ENCODE results near the gene ADGRL2. TPM values are rescaled to one million over a fixed set of nuclear protein-coding genes. Genes with fewer than 3 reads are reported as not detected.
"Not testable (repeated sequence)": the region's sequence is repeated elsewhere in the genome, so short reads cannot be mapped to it uniquely, and the experiment has no call there.

The ADGRL2 gene
- polyA plus RNA-seq, 3 donors from 2014 or later, result not detected

- Mint-ChIP-seq H3K9me3 (peaks cover 5 to 42% (median 12%) of the 10 kb centered on the region in 6 donors), H3K36me3 (no peaks in the 10 kb centered on the region), H3K4me3 (no peak overlapping the region), H3K4me1 (no peaks in the 10 kb centered on the region), H3K27ac (no peak overlapping the region), H3K27me3 (ENCODE audit: low read depth in 3 of 3) (no peaks in the 10 kb centered on the region)
- DNase-seq, result no peak
Observed at GRCh38 chr1:81876901-81877733, 76.4 kb downstream of the ADGRL2 start.

- no peak overlapping the region for H3K27ac Mint-ChIP-seq
Observed at GRCh38 chr1:81877940-81878339, 77.2 kb downstream of the ADGRL2 start.

GRCh38 chr1:81878538-81878937, 77.8 kb downstream of the ADGRL2 start:
- H3K9me3 Mint-ChIP-seq, result peaks cover 5 to 40% (median 12%) of the 10 kb centered on the region in 6 donors
- no peak overlapping the region for H3K27ac Mint-ChIP-seq
- H3K36me3 Mint-ChIP-seq, result no peaks in the 10 kb centered on the region
- H3K4me3 Mint-ChIP-seq, result no peak overlapping the region
- no peak for DNase-seq
- no peaks in the 10 kb centered on the region for H3K4me1 Mint-ChIP-seq
- peaks cover 0 to 1% (median 0%) of the 10 kb centered on the region in 3 donors for H3K27me3 Mint-ChIP-seq (ENCODE audit: low read depth in 3 of 3)

More at GRCh38 chr1:81877940-81878339, 77.2 kb downstream of the ADGRL2 start:
- H3K36me3 Mint-ChIP-seq, result no peaks in the 10 kb centered on the region
- no peaks in the 10 kb centered on the region for H3K27me3 Mint-ChIP-seq (ENCODE audit: low read depth in 3 of 3)
- H3K4me1 Mint-ChIP-seq, result no peaks in the 10 kb centered on the region
- no peak overlapping the region for H3K4me3 Mint-ChIP-seq
- no peak for DNase-seq
- H3K9me3 Mint-ChIP-seq, result peaks cover 5 to 40% (median 13%) of the 10 kb centered on the region in 6 donors

- no peak for DNase-seq
- Mint-ChIP-seq H3K27ac (no peak overlapping the region), H3K9me3 (peaks cover 4 to 45% (median 16%) of the 10 kb centered on the region in 6 donors), H3K27me3 (ENCODE audit: low read depth in 3 of 3) (peaks cover 0 to 2% (median 0%) of the 10 kb centered on the region in 3 donors), H3K36me3 (no peaks in the 10 kb centered on the region), H3K4me1 (no peaks in the 10 kb centered on the region), H3K4me3 (no peak overlapping the region)
Observed at GRCh38 chr1:81880781-81881180, 80.0 kb downstream of the ADGRL2 start.

- no peak overlapping the region for H3K4me3 Mint-ChIP-seq
- peaks cover 2 to 43% (median 23%) of the 10 kb centered on the region in 6 donors for H3K9me3 Mint-ChIP-seq
- H3K36me3 Mint-ChIP-seq, result no peaks in the 10 kb centered on the region
- H3K4me1 Mint-ChIP-seq, result no peaks in the 10 kb centered on the region
- no peak for DNase-seq
- peaks cover 0 to 2% (median 0%) of the 10 kb centered on the region in 3 donors for H3K27me3 Mint-ChIP-seq (ENCODE audit: low read depth in 3 of 3)
- no peak overlapping the region for H3K27ac Mint-ChIP-seq
Observed at GRCh38 chr1:81885291-81885690, 84.6 kb downstream of the ADGRL2 start.

- not testable (repeated sequence) for DNase-seq; H3K4me1 Mint-ChIP-seq; H3K27ac Mint-ChIP-seq; H3K27me3 Mint-ChIP-seq (ENCODE audit: low read depth in 3 of 3); H3K4me3 Mint-ChIP-seq; H3K36me3 Mint-ChIP-seq
- peaks cover 4 to 43% (median 22%) of the 10 kb centered on the region in 6 donors for H3K9me3 Mint-ChIP-seq
Observed at GRCh38 chr1:81886292-81886691, 85.6 kb downstream of the ADGRL2 start.

- Mint-ChIP-seq H3K4me1 (no peaks in the 10 kb centered on the region), H3K9me3 (peaks cover 4 to 40% (median 25%) of the 10 kb centered on the region in 6 donors), H3K4me3 (no peak overlapping the region), H3K27ac (no peak overlapping the region), H3K27me3 (ENCODE audit: low read depth in 3 of 3) (peaks cover 0 to 2% (median 0%) of the 10 kb centered on the region in 3 donors), H3K36me3 (no peaks in the 10 kb centered on the region)
- no peak for DNase-seq
Observed at GRCh38 chr1:81887421-81888144, 86.8 kb downstream of the ADGRL2 start.

- no peak for DNase-seq
- Mint-ChIP-seq H3K27ac (no peak overlapping the region), H3K4me1 (no peaks in the 10 kb centered on the region), H3K36me3 (no peaks in the 10 kb centered on the region), H3K4me3 (no peak overlapping the region), H3K9me3 (peaks cover 4 to 35% (median 23%) of the 10 kb centered on the region in 6 donors), H3K27me3 (ENCODE audit: low read depth in 3 of 3) (no peaks in the 10 kb centered on the region)
Observed at GRCh38 chr1:81889166-81889565, 88.4 kb downstream of the ADGRL2 start.

- H3K4me3 Mint-ChIP-seq, result no peak overlapping the region
- no peaks in the 10 kb centered on the region for H3K27me3 Mint-ChIP-seq (ENCODE audit: low read depth in 3 of 3)
- no peak for DNase-seq
- H3K4me1 Mint-ChIP-seq, result no peaks in the 10 kb centered on the region
- H3K36me3 Mint-ChIP-seq, result no peaks in the 10 kb centered on the region
- no peak overlapping the region for H3K27ac Mint-ChIP-seq
- peaks cover 3 to 28% (median 16%) of the 10 kb centered on the region in 6 donors for H3K9me3 Mint-ChIP-seq
Observed at GRCh38 chr1:81894867-81895266, 94.1 kb downstream of the ADGRL2 start.

GRCh38 chr1:81899214-81899821, 98.6 kb downstream of the ADGRL2 start:
- Mint-ChIP-seq H3K9me3 (peaks cover 0 to 42% (median 17%) of the 10 kb centered on the region in 6 donors), H3K27me3 (ENCODE audit: low read depth in 3 of 3) (peaks cover 0 to 2% (median 0%) of the 10 kb centered on the region in 3 donors), H3K27ac (no peak overlapping the region), H3K4me1 (no peaks in the 10 kb centered on the region), H3K4me3 (no peak overlapping the region), H3K36me3 (no peaks in the 10 kb centered on the region)
- no peak for DNase-seq

- DNase-seq, result no peak
- Mint-ChIP-seq H3K36me3 (no peaks in the 10 kb centered on the region), H3K9me3 (peaks cover 3 to 19% (median 8%) of the 10 kb centered on the region in 6 donors), H3K27me3 (ENCODE audit: low read depth in 3 of 3) (no peaks in the 10 kb centered on the region), H3K27ac (no peak overlapping the region), H3K4me1 (no peaks in the 10 kb centered on the region), H3K4me3 (no peak overlapping the region)
Observed at GRCh38 chr1:81907575-81907974, 106.8 kb downstream of the ADGRL2 start.

- Mint-ChIP-seq H3K27me3 (ENCODE audit: low read depth in 3 of 3) (no peaks in the 10 kb centered on the region), H3K4me3 (no peak overlapping the region), H3K9me3 (peaks cover 3 to 25% (median 7%) of the 10 kb centered on the region in 6 donors), H3K4me1 (no peaks in the 10 kb centered on the region), H3K36me3 (no peaks in the 10 kb centered on the region), H3K27ac (no peak overlapping the region)
- no peak for DNase-seq
Observed at GRCh38 chr1:81912383-81912782, 111.6 kb downstream of the ADGRL2 start.

- H3K36me3 Mint-ChIP-seq, result no peaks in the 10 kb centered on the region
- no peak overlapping the region for H3K4me3 Mint-ChIP-seq
- DNase-seq, result no peak
- H3K27me3 Mint-ChIP-seq (ENCODE audit: low read depth in 3 of 3), result no peaks in the 10 kb centered on the region
- H3K9me3 Mint-ChIP-seq, result peaks cover 0 to 30% (median 5%) of the 10 kb centered on the region in 6 donors
- H3K4me1 Mint-ChIP-seq, result no peaks in the 10 kb centered on the region
- H3K27ac Mint-ChIP-seq, result no peak overlapping the region
Observed at GRCh38 chr1:81915937-81916336, 115.2 kb downstream of the ADGRL2 start.

- Mint-ChIP-seq H3K4me3 (no peak overlapping the region), H3K36me3 (no peaks in the 10 kb centered on the region), H3K9me3 (peaks cover 3 to 31% (median 6%) of the 10 kb centered on the region in 6 donors), H3K4me1 (no peaks in the 10 kb centered on the region), H3K27ac (no peak overlapping the region), H3K27me3 (ENCODE audit: low read depth in 3 of 3) (no peaks in the 10 kb centered on the region)
- DNase-seq, result no peak
Observed at GRCh38 chr1:81920245-81920740, 119.6 kb downstream of the ADGRL2 start.

All from immature natural killer cell (primary cell).